Effector memory CD8-positive, alpha-beta T cell (primary cell): ENCODE results near the gene LIM2.
"Not testable (repeated sequence)": the region's sequence is repeated elsewhere in the genome, so short reads cannot be mapped to it uniquely, and the experiment has no call there.

Experiments
- ATAC-seq: fragments of 150-1000 bp; cut with Tn5 transposase; replicated peaks from 2 replicates; pipeline ENCODE4 v1.10.0; 2021; ENCODE audit warnings: mild to moderate bottlenecking, moderate library complexity
- DNase-seq, 3 experiments: peaks; one replicate each; pipeline ENCODE4 v3.0.0; 2021
- H3K27ac Mint-ChIP-seq, 2 donors: one replicate each; pipeline ENCODE4 v1.8.0; 2022; ENCODE audit warnings: mild to moderate bottlenecking in 2 of 2, mixed read lengths in 2 of 2, moderate library complexity in 2 of 2
- H3K27me3 Mint-ChIP-seq, 2 donors: one replicate each; pipeline ENCODE4 v1.8.0; 2022; ENCODE audit warnings: mixed read lengths in 2 of 2
- H3K36me3 Mint-ChIP-seq: one replicate; pipeline ENCODE4 v1.8.0; 2022; ENCODE audit warnings: mild to moderate bottlenecking, moderate library complexity, mixed read lengths; ENCODE audit not compliant: insufficient read depth
- H3K4me1 Mint-ChIP-seq, 2 donors: one replicate each; pipeline ENCODE4 v1.8.0; 2022; ENCODE audit warnings: low read depth in 2 of 2, mixed read lengths in 2 of 2
- H3K4me3 Mint-ChIP-seq, 2 donors: one replicate each; pipeline ENCODE4 v1.8.0; 2022; ENCODE audit warnings: mild to moderate bottlenecking in 2 of 2, mixed read lengths in 2 of 2, moderate library complexity in 2 of 2
- H3K9me3 Mint-ChIP-seq, 2 donors: one replicate each; pipeline ENCODE4 v1.8.0; 2022; ENCODE audit warnings: mixed read lengths in 2 of 2

The LIM2 gene

GRCh38 chr19:51415187-51415586, 27.4 kb upstream of the LIM2 start:
- no peaks in the 10 kb centered on the region for H3K9me3 Mint-ChIP-seq
- H3K27me3 Mint-ChIP-seq: peaks cover 15 to 38% of the 10 kb centered on the region in 2 donors

GRCh38 chr19:51410950-51411748, 23.4 kb upstream of the LIM2 start:
- Mint-ChIP-seq H3K9me3 (no peaks in the 10 kb centered on the region), H3K4me3 (no peak overlapping the region), H3K36me3 (peaks cover 3% of the 10 kb centered on the region), H3K4me1 (peaks cover 7% of the 10 kb centered on the region in 2 donors), H3K27me3 (peaks cover 0 to 7% of the 10 kb centered on the region in 2 donors), H3K27ac (no peak overlapping the region)
- ATAC-seq (no peak), DNase-seq (no peak)

More at GRCh38 chr19:51415187-51415586, 27.4 kb upstream of the LIM2 start:
- Mint-ChIP-seq H3K4me3 (no peak overlapping the region), H3K36me3 (peaks cover 8% of the 10 kb centered on the region), H3K27ac (no peak overlapping the region), H3K4me1 (peaks cover 0 to 2% of the 10 kb centered on the region in 2 donors)
- ATAC-seq (no peak), DNase-seq (no peak)

GRCh38 chr19:51407511-51408131, 19.8 kb upstream of the LIM2 start:
- Mint-ChIP-seq H3K9me3 (no peaks in the 10 kb centered on the region), H3K36me3 (peaks cover 3% of the 10 kb centered on the region), H3K4me3 (no peak overlapping the region), H3K4me1 (peaks cover 7% of the 10 kb centered on the region in 2 donors), H3K27ac (peak overlapping the region in 1 of 2 donors; percentile 49), H3K27me3 (no peaks in the 10 kb centered on the region)
- peak; percentile 79 for ATAC-seq
- peak; percentile 32 to 50 (median 36) for DNase-seq

GRCh38 chr19:51402117-51402516, 14.3 kb upstream of the LIM2 start:
- H3K4me3 Mint-ChIP-seq: no peak overlapping the region
- no peak overlapping the region for H3K27ac Mint-ChIP-seq
- H3K9me3 Mint-ChIP-seq: peaks cover 5% of the 10 kb centered on the region in 2 donors
- peaks cover 7% of the 10 kb centered on the region in 2 donors for H3K4me1 Mint-ChIP-seq
- no peaks in the 10 kb centered on the region for H3K36me3 Mint-ChIP-seq
- DNase-seq (no peak), ATAC-seq (no peak)
- H3K27me3 Mint-ChIP-seq: no peaks in the 10 kb centered on the region

GRCh38 chr19:51399936-51400335, 12.2 kb upstream of the LIM2 start:
- not testable (repeated sequence) for H3K27ac Mint-ChIP-seq, H3K27me3 Mint-ChIP-seq, H3K4me3 Mint-ChIP-seq, ATAC-seq, H3K36me3 Mint-ChIP-seq, H3K9me3 Mint-ChIP-seq, DNase-seq
- peaks cover 11 to 15% of the 10 kb centered on the region in 2 donors for H3K4me1 Mint-ChIP-seq

GRCh38 chr19:51399231-51399630, 11.5 kb upstream of the LIM2 start:
- H3K27ac Mint-ChIP-seq: no peak overlapping the region
- no peak for ATAC-seq
- no peak overlapping the region for H3K4me3 Mint-ChIP-seq
- H3K27me3 Mint-ChIP-seq: no peaks in the 10 kb centered on the region
- no peak for DNase-seq
- peaks cover 16 to 23% of the 10 kb centered on the region in 2 donors for H3K4me1 Mint-ChIP-seq
- peaks cover 14% of the 10 kb centered on the region for H3K36me3 Mint-ChIP-seq
- H3K9me3 Mint-ChIP-seq: peaks cover 5% of the 10 kb centered on the region in 2 donors

GRCh38 chr19:51398096-51398704, 10.4 kb upstream of the LIM2 start:
- H3K4me3 Mint-ChIP-seq: no peak overlapping the region
- peaks cover 18% of the 10 kb centered on the region for H3K36me3 Mint-ChIP-seq
- no peak for DNase-seq
- H3K4me1 Mint-ChIP-seq: peaks cover 23 to 28% of the 10 kb centered on the region in 2 donors
- H3K27me3 Mint-ChIP-seq: no peaks in the 10 kb centered on the region
- no peak for ATAC-seq
- H3K9me3 Mint-ChIP-seq: peaks cover 5% of the 10 kb centered on the region in 2 donors
- H3K27ac Mint-ChIP-seq: no peak overlapping the region

GRCh38 chr19:51397453-51397852, 9.7 kb upstream of the LIM2 start:
- not testable (repeated sequence) for H3K9me3 Mint-ChIP-seq, H3K27me3 Mint-ChIP-seq, ATAC-seq, DNase-seq, H3K4me3 Mint-ChIP-seq
- Mint-ChIP-seq H3K36me3 (peaks cover 18% of the 10 kb centered on the region), H3K27ac (peak overlapping the region in 1 of 2 donors; percentile 49), H3K4me1 (peaks cover 25 to 35% of the 10 kb centered on the region in 2 donors)

GRCh38 chr19:51396175-51396574, 8.4 kb upstream of the LIM2 start:
- H3K36me3 Mint-ChIP-seq: peaks cover 19% of the 10 kb centered on the region
- no peaks in the 10 kb centered on the region for H3K27me3 Mint-ChIP-seq
- H3K4me1 Mint-ChIP-seq: peaks cover 30 to 40% of the 10 kb centered on the region in 2 donors
- ATAC-seq (no peak), DNase-seq (no peak)
- peak overlapping the region; percentile 89 to 90 for H3K27ac Mint-ChIP-seq
- no peak overlapping the region for H3K4me3 Mint-ChIP-seq
- no peaks in the 10 kb centered on the region for H3K9me3 Mint-ChIP-seq

GRCh38 chr19:51394050-51394836, 6.5 kb upstream of the LIM2 start:
- no peaks in the 10 kb centered on the region for H3K9me3 Mint-ChIP-seq
- peak; percentile 81 for ATAC-seq
- no peaks in the 10 kb centered on the region for H3K27me3 Mint-ChIP-seq
- H3K4me3 Mint-ChIP-seq: peak overlapping the region; percentile 84 to 88
- H3K27ac Mint-ChIP-seq: peak overlapping the region; percentile 89 to 90
- peaks cover 25% of the 10 kb centered on the region for H3K36me3 Mint-ChIP-seq
- H3K4me1 Mint-ChIP-seq: peaks cover 34 to 51% of the 10 kb centered on the region in 2 donors
- peak; percentile 83 to 84 (median 84) for DNase-seq

GRCh38 chr19:51392701-51393100, 4.9 kb upstream of the LIM2 start:
- no peak for ATAC-seq
- Mint-ChIP-seq H3K4me3 (peak overlapping the region; percentile 54 to 61), H3K4me1 (peaks cover 37 to 56% of the 10 kb centered on the region in 2 donors), H3K36me3 (peaks cover 25% of the 10 kb centered on the region), H3K27ac (peak overlapping the region in 1 of 2 donors; percentile 58), H3K27me3 (no peaks in the 10 kb centered on the region), H3K9me3 (no peaks in the 10 kb centered on the region)
- no peak for DNase-seq

GRCh38 chr19:51391073-51391611, 3.4 kb upstream of the LIM2 start:
- DNase-seq: no peak
- Mint-ChIP-seq H3K4me3 (peak overlapping the region; percentile 57 to 63), H3K27ac (peak overlapping the region; percentile 80 to 90), H3K4me1 (peaks cover 46 to 66% of the 10 kb centered on the region in 2 donors), H3K36me3 (peaks cover 28% of the 10 kb centered on the region), H3K9me3 (no peaks in the 10 kb centered on the region), H3K27me3 (no peaks in the 10 kb centered on the region)
- no peak for ATAC-seq

- Mint-ChIP-seq H3K9me3 (no peaks in the 10 kb centered on the region), H3K4me3 (peak overlapping the region; percentile 86 to 95), H3K4me1 (peaks cover 35 to 50% of the 10 kb centered on the region in 2 donors), H3K36me3 (peaks cover 13% of the 10 kb centered on the region), H3K27ac (peak overlapping the region; percentile 75 to 97), H3K27me3 (no peaks in the 10 kb centered on the region)
- ATAC-seq (no peak), DNase-seq (no peak)
These were observed 1.4 kb upstream of the LIM2 start for GRCh38 chr19:51389143-51389542.
